Body of pancreas (tissue), 4 donors: ENCODE measurements around the gene ISCA2. TPM values are rescaled to one million over a fixed set of nuclear protein-coding genes. Genes with fewer than 3 reads are reported as not detected.
A peak's percentile ranks its signal among the peaks of the same experiment; 100 is the strongest.

Experiments used
- ATAC-seq: fragments of 150-250 bp; one replicate; pipeline ENCODE4 v1.9.1; 2016
- DNase-seq, 4 donors: peaks; one replicate each; pipeline ENCODE4 v3.0.0-alpha.2; 2019
- H3K27ac ChIP-seq, 4 donors: fragments of 200-600 bp; sonication (generic); 1 replicate in 3 of 4; 2 replicates in 1 of 4; pipeline versions ENCODE4 v1.5.1 to v1.6.1; 2016 to 2019; ENCODE audit warnings: mild to moderate bottlenecking in 1 of 4, mixed read lengths in 1 of 4, moderate library complexity in 1 of 4
- H3K27me3 ChIP-seq, 2 donors: fragments of 200-600 bp; sonication (generic); one replicate each; pipeline ENCODE4 v1.6.0; 2016; ENCODE audit warnings: mild to moderate bottlenecking in 1 of 2
- H3K36me3 ChIP-seq, 2 donors: fragments of 200-600 bp; sonication (generic); replicated peaks in 1 of 2; 2 replicates each; pipeline ENCODE4 v1.5.1; 2016; ENCODE audit warnings: low read depth in 2 of 2; ENCODE audit not compliant: insufficient read depth in 1 of 2
- H3K4me1 ChIP-seq: fragments of 200-600 bp; sonication (generic); one replicate; pipeline ENCODE4 v1.6.0; 2016
- H3K4me3 ChIP-seq, 2 donors: fragments of 200-600 bp; sonication (generic); 1 replicate in 1 of 2; 2 replicates in 1 of 2; pipeline ENCODE4 v1.5.1; 2016 to 2019
- H3K9me3 ChIP-seq, 3 donors: fragments of 200-600 bp; sonication (generic); 1 replicate in 2 of 3; 2 replicates in 1 of 3; pipeline ENCODE4 v1.5.1; 2016
- POLR2A ChIP-seq, 3 donors: fragments of 450-650 bp; IDR thresholded peaks; one replicate each; pipeline ENCODE4 v1.6.1; 2016; ENCODE audit warnings: antibody characterized with exemption in 3 of 3, mild to moderate bottlenecking in 2 of 3
- WGBS, 2 donors: methylation state at CpG; one replicate each; pipeline ENCODE4 v1.1.5; 2017; 5-methylcytosine and 5-hydroxymethylcytosine counted together
- intact Hi-C: fragments of 100-400 bp; cut with DNase I; formaldehyde crosslinking; loops from one replicate; pipeline ENCODE4 v1.15.1; 2023
- total RNA-seq, 2 donors: library from RNA; depleted of rRNA; stranded (reverse); fragments of >200 nt; gene quantifications; one replicate each; pipeline ENCODE4 v1.1.0, GENCODE V29; 2016
- TF ChIP-seq, protein P1 (sequence below), 7 experiments: fragments of 450-650 bp in 4 of 7; fragments of 200-600 bp in 3 of 7; sonication (generic) in 3 of 7; IDR thresholded peaks; one replicate each; pipeline ENCODE4 v1.5.1; 2016 to 2019; ENCODE audit warnings: antibody characterized with exemption in 7 of 7

Gene ISCA2
- total RNA-seq, 2 donors from 2014 or later, result 4.3 to 17.6 TPM

DNA sequence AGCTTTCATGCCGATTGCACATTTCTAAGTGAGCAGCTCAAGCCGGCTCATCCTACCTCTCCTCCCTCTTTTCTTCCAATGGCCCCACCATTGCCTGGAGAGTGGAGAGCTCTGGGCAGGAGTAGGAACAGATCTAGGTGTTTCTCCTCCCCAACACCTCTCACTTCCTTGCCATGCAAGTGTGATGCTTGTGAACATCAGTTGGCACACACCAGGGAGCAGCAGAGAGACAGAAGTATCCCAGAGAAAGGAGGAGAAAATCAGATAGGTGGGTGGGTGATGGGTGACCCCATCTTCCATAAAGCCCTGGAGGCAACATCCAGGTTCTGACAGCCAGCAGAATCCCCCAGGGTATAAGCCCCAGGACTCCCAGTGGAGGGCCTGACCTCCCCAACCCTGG is 28.2 kb upstream of the ISCA2 start:
- 81 to 95% methylated on average over 2 of the region's 2 CpGs for WGBS, 2 donors
- no peak for DNase-seq
- no peak for TF ChIP-seq POLR2A (IDR thresholded peaks at IDR 0.05)
- TF ChIP-seq, protein P1, sequence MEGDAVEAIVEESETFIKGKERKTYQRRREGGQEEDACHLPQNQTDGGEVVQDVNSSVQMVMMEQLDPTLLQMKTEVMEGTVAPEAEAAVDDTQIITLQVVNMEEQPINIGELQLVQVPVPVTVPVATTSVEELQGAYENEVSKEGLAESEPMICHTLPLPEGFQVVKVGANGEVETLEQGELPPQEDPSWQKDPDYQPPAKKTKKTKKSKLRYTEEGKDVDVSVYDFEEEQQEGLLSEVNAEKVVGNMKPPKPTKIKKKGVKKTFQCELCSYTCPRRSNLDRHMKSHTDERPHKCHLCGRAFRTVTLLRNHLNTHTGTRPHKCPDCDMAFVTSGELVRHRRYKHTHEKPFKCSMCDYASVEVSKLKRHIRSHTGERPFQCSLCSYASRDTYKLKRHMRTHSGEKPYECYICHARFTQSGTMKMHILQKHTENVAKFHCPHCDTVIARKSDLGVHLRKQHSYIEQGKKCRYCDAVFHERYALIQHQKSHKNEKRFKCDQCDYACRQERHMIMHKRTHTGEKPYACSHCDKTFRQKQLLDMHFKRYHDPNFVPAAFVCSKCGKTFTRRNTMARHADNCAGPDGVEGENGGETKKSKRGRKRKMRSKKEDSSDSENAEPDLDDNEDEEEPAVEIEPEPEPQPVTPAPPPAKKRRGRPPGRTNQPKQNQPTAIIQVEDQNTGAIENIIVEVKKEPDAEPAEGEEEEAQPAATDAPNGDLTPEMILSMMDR (IDR thresholded peaks at IDR 0.05), result no peak
- Histone ChIP-seq H3K4me1 (no peaks in the 10 kb centered on the region), H3K27ac (no peak overlapping the region), H3K27me3 (no peaks in the 10 kb centered on the region), H3K9me3 (no peaks in the 10 kb centered on the region), H3K4me3 (no peak overlapping the region), H3K36me3 (no peaks in the 10 kb centered on the region)
- no peak for ATAC-seq
- intact Hi-C loops, result no loop called here

DNA sequence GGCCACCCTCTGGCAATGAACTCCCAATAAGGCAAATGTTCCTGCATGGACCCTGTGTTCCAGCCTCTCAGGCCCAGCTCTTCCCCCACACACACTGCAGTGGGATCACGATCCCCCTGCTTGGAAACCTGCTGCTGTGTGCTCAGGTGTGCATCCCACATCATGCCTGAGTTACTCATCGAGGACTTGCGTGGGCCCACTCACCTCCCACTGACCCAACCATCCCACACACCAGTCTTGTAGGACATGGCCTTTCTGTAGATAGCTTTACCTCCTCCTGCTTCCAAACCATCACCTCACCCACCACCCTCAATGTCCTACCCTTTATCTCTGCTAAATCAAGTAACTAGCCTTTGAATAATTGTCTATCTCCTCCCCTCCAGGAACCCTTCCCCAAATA is 25.1 kb upstream of the ISCA2 start:
- no peaks in the 10 kb centered on the region for H3K9me3 ChIP-seq
- DNase-seq, result no peak
- ATAC-seq, result no peak
- no peak overlapping the region for H3K4me3 ChIP-seq
- 87 to 90% methylated on average over 3 of the region's 3 CpGs for WGBS, 2 donors
- H3K27me3 ChIP-seq, result no peaks in the 10 kb centered on the region
- no peaks in the 10 kb centered on the region for H3K4me1 ChIP-seq
- TF ChIP-seq POLR2A (IDR thresholded peaks at IDR 0.05), result no peak
- TF ChIP-seq, protein P1 (IDR thresholded peaks at IDR 0.05), result no peak
- intact Hi-C loops, result no loop called here
- H3K36me3 ChIP-seq, result no peaks in the 10 kb centered on the region
- no peak overlapping the region for H3K27ac ChIP-seq

DNA sequence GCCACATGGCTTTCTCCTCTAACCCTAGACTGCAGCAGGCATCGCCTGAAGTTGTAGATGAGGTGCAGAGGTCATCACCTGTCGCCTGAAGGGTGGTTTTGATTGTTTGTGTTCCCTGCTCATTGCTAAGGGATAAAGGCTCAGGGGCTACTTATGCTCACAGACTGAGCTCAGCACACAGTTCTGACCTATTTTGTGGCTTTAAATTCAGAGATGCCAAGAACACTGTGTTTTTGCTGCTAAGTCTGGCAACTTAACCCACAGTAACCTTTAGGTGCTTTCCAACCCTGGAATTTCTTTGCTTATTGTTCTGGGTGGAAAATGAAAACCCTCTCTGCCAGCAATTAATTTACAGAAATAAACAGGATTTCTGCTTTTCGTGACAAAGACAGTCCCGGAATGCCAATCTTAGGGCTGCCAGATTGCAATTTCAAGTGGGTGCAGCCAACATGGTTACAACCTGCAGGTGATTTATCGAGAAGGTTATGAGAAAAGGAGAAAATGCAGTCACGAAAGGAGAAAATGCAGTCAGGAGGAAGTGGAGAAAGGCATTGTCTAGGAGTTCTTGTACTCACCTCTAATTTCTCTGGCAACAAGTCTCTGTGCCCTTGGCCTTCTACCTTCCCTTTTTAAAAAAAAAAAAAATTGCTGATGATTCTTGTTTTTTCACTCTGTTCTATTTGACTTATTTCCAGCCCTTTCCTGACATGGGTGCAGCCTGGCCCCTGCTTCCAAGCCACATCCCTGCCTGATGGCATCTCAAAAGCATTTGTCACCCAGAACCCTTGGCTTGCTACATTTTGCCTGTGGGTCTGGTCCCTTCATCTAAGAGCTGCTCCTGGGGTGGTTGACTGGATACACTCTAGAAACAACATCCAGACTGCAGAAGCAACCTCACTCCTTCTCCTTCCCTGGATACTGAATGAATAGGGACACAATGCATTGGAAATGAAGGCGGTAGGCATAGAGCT is 23.7 kb upstream of the ISCA2 start:
- ATAC-seq, result peak; percentile 33
- TF ChIP-seq, protein P1 (IDR thresholded peaks at IDR 0.05), result no peak
- no peaks in the 10 kb centered on the region for H3K4me1 ChIP-seq
- H3K9me3 ChIP-seq, result no peaks in the 10 kb centered on the region
- peaks cover 0 to 4% of the 10 kb centered on the region in 2 donors for H3K36me3 ChIP-seq
- 73 to 74% methylated on average over 7 of the region's 7 CpGs for WGBS, 2 donors
- H3K27ac ChIP-seq, result no peak overlapping the region
- no peak overlapping the region for H3K4me3 ChIP-seq
- no peaks in the 10 kb centered on the region for H3K27me3 ChIP-seq
- DNase-seq, result no peak
- intact Hi-C loops, result no loop called here

DNA sequence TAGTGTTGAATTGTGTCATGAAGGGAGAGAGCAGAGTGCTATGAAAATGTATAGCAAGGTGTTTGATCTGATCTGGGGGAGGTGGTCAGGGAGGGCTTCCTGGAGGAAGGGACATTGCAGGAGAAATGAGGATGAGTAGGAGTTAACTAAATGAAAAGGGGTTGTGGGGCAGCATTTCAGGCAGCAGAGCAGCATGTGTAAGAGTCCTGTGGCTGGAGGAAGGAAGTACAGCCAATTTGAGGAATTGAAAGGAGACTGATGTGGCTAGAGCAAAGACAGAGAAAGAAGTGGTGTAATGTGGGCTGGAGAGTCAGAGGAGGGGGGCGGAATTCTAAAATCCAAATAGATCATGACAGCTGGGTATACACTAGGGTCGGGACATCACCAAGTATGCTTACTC is 21.0 kb upstream of the ISCA2 start:
- TF ChIP-seq POLR2A (IDR thresholded peaks at IDR 0.05), result no peak
- TF ChIP-seq, protein P1 (IDR thresholded peaks at IDR 0.05), result no peak

More for the DNA sequence above, 21.0 kb upstream of the ISCA2 start:
- peaks cover 0 to 4% of the 10 kb centered on the region in 2 donors for H3K36me3 ChIP-seq
- no peaks in the 10 kb centered on the region for H3K27me3 ChIP-seq
- DNase-seq, result no peak
- H3K9me3 ChIP-seq, result no peaks in the 10 kb centered on the region
- 72 to 83% methylated on average over 2 of the region's 2 CpGs for WGBS, 2 donors
- H3K27ac ChIP-seq, result no peak overlapping the region
- H3K4me1 ChIP-seq, result peaks cover 4% of the 10 kb centered on the region
- no peak overlapping the region for H3K4me3 ChIP-seq
- intact Hi-C loops, result no loop called here
- no peak for ATAC-seq
